GM18526 (cell line): ENCODE data around the gene INPP4A.

Experiments used
- POLR2A ChIP-seq: IDR thresholded peaks from 3 replicates; pipeline ENCODE4 v1.6.1; 2011; ENCODE audit not compliant: insufficient read length; ENCODE audit errors: extremely low read depth

The INPP4A gene

GRCh38 chr2:98432145-98432544 lies 12.5 kb upstream of the INPP4A start:
- no peak for TF ChIP-seq POLR2A

- no peak for TF ChIP-seq POLR2A
Observed at GRCh38 chr2:98433363-98433964, 11.2 kb upstream of the INPP4A start.

- no peak for TF ChIP-seq POLR2A
Observed at GRCh38 chr2:98434492-98434891, 10.2 kb upstream of the INPP4A start.

- TF ChIP-seq POLR2A: no peak
Observed at GRCh38 chr2:98436734-98437133, 7.9 kb upstream of the INPP4A start.

- no peak for TF ChIP-seq POLR2A
Observed at GRCh38 chr2:98438190-98439133, 6.2 kb upstream of the INPP4A start.

- no peak for TF ChIP-seq POLR2A
Observed at GRCh38 chr2:98441706-98442450, 2.8 kb upstream of the INPP4A start.

GRCh38 chr2:98442488-98442887 lies 2.2 kb upstream of the INPP4A start:
- no peak for TF ChIP-seq POLR2A

- TF ChIP-seq POLR2A: no peak
Observed at GRCh38 chr2:98445177-98445682, 572 bp downstream of the INPP4A start.

GRCh38 chr2:98445683-98446581 lies 1.3 kb downstream of the INPP4A start:
- no peak for TF ChIP-seq POLR2A

GRCh38 chr2:98446850-98447249 lies 2.2 kb downstream of the INPP4A start:
- TF ChIP-seq POLR2A: no peak

GRCh38 chr2:98448441-98449145 lies 3.9 kb downstream of the INPP4A start:
- no peak for TF ChIP-seq POLR2A

GRCh38 chr2:98452396-98453027 lies 7.9 kb downstream of the INPP4A start:
- TF ChIP-seq POLR2A: no peak

- no peak for TF ChIP-seq POLR2A
Observed at GRCh38 chr2:98453083-98453482, 8.4 kb downstream of the INPP4A start.
